OCI-LY3 (cell line): ENCODE results near the gene GLIS1.

Experiments
- EZH2phosphoT487 ChIP-seq: fragments of 200-600 bp; shearing (Covaris generic); IDR thresholded peaks from 2 replicates; pipeline ENCODE4 v1.6.1; 2018; ENCODE audit warnings: antibody characterized with exemption, mixed run types, low read depth
- TF ChIP-seq, protein P1 (sequence below): fragments of 200-600, 300-600 bp; sonication (generic); IDR thresholded peaks from 2 replicates; pipeline ENCODE4 v1.5.1; 2014; ENCODE audit warnings: antibody characterized with exemption, low read length, low read depth

DNA sequence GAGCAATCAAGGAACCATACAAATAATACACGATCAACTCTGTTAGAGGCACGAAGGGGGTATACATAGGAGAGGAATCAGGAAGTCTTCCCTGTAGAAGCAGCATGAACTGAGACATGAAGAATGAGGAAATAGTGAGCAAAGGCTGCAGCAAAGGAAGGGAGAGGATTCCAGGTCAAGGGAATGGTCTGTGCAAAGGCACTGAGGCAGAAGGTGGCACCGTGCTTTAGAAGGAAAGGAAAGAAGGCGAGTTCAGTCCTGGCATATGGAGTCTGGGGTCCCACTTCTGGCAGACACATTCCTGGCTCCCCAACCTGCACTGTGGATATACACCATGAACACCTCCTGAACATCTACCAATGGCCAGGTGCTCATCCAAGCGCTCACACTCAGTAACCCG lies 56.1 kb downstream of the GLIS1 start:
- TF ChIP-seq, protein P1, sequence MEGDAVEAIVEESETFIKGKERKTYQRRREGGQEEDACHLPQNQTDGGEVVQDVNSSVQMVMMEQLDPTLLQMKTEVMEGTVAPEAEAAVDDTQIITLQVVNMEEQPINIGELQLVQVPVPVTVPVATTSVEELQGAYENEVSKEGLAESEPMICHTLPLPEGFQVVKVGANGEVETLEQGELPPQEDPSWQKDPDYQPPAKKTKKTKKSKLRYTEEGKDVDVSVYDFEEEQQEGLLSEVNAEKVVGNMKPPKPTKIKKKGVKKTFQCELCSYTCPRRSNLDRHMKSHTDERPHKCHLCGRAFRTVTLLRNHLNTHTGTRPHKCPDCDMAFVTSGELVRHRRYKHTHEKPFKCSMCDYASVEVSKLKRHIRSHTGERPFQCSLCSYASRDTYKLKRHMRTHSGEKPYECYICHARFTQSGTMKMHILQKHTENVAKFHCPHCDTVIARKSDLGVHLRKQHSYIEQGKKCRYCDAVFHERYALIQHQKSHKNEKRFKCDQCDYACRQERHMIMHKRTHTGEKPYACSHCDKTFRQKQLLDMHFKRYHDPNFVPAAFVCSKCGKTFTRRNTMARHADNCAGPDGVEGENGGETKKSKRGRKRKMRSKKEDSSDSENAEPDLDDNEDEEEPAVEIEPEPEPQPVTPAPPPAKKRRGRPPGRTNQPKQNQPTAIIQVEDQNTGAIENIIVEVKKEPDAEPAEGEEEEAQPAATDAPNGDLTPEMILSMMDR = no peak
- no peak for TF ChIP-seq EZH2phosphoT487
